Left ventricle myocardium superior (tissue), 1 donor: ENCODE results near the gene AQP7. TPM values are rescaled to one million over a fixed set of nuclear protein-coding genes. Genes with fewer than 3 reads are reported as not detected.
"Not testable (repeated sequence)": the region's sequence is repeated elsewhere in the genome, so short reads cannot be mapped to it uniquely, and the experiment has no call there.

Experiments
- ATAC-seq: fragments of 200-7000 bp; cut with Tn5 transposase; one replicate; pipeline ENCODE4 v1.9.1; 2020; ENCODE audit warnings: mild to moderate bottlenecking, moderate library complexity
- DNase-seq: peaks from one replicate; pipeline ENCODE4 v3.0.0-alpha.2; 2020
- intact Hi-C: fragments of 100-400 bp; cut with micrococcal nuclease; formaldehyde crosslinking; loops from one replicate; pipeline ENCODE4 v1.11.0; 2022
- total RNA-seq: library from RNA; stranded (reverse); fragmentation: NEBNext Ultra II Directional; extraction: Animal tissue kit (Norgen Biotek cat#: 25700); gene quantifications from one replicate; pipeline ENCODE4 v1.2.1, GENCODE V29; 2021
- donor health status: DM: no; HTN: yes; CAD: no; lungs with severe emphysema.

The AQP7 gene
- total RNA-seq, 1 donor from 2014 or later: 173 TPM

- intact Hi-C loops: no loop called here
- no peak for DNase-seq
These were observed 33.5 kb upstream of the AQP7 start for GRCh38 chr9:33435821-33436277.

DNA sequence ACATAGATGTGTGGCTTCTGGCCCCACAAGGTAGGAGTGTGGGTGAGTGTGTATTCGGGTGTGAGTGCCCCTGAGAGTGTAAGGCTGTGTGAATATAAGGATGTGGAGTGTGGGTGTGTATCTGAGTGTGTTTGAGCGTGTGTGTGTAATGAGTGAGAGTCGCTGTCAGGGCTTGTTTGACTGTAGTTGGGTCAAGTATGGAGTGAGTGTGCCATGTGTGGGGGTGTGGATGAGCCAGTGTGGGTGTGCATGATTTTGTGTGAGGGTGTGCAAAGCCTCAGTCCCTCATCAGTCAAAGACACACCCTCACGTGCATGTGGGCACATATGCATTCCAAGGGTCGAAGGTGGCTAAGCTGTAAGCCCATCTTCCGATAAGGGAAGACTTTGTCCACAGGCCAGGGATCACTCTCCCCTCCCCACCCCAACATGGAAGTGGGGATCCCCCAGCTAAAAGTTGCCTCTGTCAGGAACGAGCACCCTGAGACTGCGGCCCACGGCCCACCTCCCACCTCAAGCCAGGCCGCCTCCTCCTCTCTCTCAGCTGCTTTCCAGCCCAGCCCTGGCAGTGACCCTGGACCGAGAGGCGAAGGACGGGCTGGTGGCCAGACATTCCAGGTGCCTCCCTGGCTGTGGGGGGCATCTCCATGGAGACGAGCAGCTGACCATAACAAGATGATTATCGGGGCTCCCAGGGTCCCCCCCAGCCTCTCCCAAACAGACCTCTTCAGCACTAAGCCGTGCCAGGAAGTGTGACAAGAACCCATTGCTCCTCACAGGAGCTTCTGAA is 32.1 kb upstream of the AQP7 start:
- DNase-seq: no peak
- no peak for ATAC-seq
- intact Hi-C loops: no loop called here

More at GRCh38 chr9:33435821-33436277, 33.5 kb upstream of the AQP7 start:
- ATAC-seq: no peak

GRCh38 chr9:33433871-33434270 is 31.5 kb upstream of the AQP7 start:
- DNase-seq (no peak), ATAC-seq (no peak)
- intact Hi-C loops: no loop called here

- intact Hi-C loops: no loop called here
- no peak for DNase-seq
- ATAC-seq: no peak
These were observed 29.1 kb upstream of the AQP7 start for GRCh38 chr9:33431420-33431819.

DNA sequence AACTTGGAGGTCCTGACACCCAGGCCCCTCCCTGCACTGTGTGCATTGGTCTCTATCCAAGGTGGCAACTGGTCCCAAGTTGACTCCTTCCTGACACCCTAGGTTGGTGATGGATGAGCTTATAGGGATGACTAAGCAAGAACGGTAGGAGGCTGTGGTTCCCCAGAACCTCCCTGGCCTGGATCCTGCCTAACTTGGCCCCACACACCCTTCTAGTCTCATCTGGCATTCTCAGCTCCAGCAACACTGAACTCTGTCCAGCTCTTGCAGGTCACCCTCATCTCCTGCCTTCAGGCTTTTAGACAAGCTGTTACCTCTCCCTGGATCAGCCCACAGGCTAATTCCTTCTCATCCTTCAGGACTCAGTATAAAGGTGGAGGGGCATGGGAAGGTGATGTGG is 28.6 kb upstream of the AQP7 start:
- DNase-seq (no peak), ATAC-seq (peak; percentile 22)
- intact Hi-C loops: no loop called here

DNA sequence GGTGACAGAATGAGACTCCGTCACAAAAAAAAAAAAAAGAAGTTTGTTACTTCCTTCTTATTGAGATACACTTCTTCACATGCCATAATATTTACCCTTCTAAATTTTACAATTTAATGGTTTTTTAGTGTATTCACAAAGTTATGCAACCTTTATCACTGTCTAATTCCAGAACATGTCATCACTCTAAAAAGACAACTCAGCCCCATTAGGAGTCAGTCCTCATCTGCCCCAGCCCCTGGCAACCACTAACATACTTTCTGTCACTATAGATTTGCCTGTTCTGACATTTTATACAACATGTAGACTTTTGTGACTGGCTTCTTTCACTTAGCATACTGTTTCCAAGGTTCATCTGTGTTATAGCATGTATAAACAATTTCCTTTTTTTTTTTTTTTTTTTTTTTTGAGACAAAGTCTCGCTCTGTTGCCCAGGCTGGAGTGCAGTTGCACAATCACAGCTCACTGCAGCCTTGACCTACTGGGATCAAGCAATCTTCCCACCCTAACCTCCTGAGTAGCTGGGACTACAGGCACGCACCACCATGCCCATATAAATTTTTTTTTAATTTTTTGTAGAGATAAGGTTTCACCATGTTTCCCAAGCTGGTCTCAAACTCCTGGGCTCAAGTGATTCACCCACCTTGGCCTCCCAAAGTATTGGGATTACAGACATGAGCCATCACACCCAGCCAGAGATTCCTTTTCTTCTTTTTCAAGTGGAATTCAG is 27.1 kb upstream of the AQP7 start:
- intact Hi-C loops: no loop called here
- ATAC-seq (no peak), DNase-seq (no peak)

DNA sequence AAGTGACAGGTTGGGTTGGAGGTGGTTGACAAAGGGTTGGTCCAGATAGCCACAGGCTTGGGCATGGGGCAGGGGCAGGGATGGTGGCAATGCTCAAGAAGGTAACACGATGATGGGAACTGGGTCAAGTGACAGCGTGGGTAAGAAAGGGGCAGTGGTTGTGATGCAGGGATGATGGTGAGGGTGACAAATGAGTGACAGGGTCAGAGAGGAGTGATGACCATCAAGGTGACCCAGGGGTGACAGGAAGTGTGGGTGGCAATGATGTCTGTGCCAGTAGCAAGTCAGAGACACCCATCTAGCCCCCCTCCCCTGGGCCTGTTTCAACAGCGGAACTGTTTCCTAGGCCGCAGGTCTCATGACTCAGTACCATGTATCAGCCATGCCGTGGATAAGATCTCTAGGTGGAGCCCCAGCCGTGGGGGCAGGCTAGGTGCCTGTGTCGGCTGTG is 24.5 kb upstream of the AQP7 start:
- ATAC-seq (no peak), DNase-seq (no peak)
- intact Hi-C loops: no loop called here

DNA sequence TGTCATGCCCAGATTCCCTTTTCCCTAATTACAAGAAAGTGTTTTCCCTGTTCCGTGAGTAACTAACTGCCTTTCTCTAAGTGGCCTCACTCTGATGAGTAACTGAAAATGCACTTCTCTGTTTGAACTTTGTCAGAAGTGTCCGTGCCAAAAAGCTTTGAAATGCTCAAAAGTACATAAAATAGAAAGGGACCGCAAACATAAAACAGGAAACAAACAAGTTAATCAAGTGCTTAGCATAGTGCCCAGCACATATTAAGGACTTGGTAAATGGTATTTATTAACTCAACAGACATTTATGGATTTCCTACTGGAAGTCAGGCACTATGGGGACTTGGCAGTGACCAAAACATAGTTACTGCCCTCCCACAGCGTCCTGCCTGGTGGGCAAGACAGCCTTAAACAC is 22.8 kb upstream of the AQP7 start:
- no peak for DNase-seq
- intact Hi-C loops: no loop called here
- no peak for ATAC-seq

DNA sequence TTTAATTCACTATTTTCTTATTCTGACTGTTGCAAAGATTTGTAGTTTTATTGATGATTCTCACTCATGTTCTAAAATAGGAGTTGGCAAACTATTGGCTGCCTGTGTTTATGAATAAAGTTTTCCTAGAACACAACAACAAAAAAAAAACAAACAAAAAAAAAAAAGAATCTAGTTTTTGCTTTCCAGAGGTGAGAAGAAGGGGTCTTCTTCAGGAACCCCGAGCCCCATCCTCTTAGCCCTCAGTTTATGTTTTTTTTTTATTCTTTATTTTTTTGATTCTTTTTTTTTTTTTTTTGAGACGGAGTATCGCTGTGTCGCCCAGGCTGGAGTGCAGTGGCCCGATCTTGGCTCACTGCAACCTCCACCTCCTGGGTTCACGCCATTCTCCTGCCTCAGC is 22.1 kb upstream of the AQP7 start:
- DNase-seq, ATAC-seq, intact Hi-C loops: not testable (repeated sequence)

DNA sequence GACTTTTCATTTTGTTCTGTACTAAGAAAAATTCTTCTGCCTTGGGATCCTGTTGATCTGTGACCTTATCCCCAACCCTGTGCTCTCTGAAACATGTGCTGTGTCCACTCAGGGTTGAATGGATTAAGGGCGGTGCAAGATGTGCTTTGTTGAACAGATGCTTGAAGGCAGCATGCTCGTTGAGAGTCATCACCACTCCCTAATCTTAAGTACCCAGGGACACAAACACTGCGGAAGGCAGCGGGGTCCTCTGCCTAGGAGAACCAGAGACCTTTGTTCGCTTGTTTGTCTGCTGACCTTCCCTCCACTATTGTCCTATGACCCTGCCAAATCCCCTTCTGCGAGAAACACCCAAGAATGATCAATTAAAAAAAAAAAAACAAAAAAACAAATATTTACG is 21.7 kb upstream of the AQP7 start:
- DNase-seq, intact Hi-C loops, ATAC-seq: not testable (repeated sequence)

DNA sequence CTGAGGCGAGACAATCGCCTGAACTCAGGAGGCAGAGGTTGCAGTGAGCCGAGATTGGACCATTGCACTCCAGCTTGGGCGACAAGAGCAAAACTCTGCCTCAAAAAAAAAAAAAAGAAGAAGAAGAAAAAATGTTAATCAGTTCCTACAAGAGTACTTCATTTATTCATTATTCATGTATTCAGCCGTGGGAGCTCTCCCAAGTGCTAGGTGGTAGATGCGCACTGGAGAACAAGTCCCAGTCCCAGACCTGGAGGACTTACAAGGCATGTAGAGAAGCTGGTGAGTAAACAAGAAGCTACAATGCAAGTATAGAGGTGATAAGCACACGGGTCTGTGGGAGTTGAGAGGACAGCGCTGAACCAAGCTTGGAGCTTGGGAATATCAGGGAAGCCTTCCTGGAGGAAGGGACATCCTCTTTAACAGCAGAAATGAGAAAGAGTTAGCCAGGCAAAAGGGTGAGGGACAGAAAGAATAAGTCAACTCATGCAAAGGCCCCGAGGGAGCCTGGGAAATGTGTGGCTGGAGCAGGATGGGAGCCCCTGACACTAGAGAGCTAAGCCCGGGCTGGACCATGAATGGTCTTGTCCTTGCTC is 17.4 kb upstream of the AQP7 start:
- DNase-seq (no peak), ATAC-seq (no peak)
- intact Hi-C loops: no loop called here

GRCh38 chr9:33418090-33418489 is 15.7 kb upstream of the AQP7 start:
- intact Hi-C loops: no loop called here
- ATAC-seq (no peak), DNase-seq (no peak)

- DNase-seq: no peak
- ATAC-seq: no peak
- intact Hi-C loops: no loop called here
These were observed 14.6 kb upstream of the AQP7 start for GRCh38 chr9:33416996-33417395.

DNA sequence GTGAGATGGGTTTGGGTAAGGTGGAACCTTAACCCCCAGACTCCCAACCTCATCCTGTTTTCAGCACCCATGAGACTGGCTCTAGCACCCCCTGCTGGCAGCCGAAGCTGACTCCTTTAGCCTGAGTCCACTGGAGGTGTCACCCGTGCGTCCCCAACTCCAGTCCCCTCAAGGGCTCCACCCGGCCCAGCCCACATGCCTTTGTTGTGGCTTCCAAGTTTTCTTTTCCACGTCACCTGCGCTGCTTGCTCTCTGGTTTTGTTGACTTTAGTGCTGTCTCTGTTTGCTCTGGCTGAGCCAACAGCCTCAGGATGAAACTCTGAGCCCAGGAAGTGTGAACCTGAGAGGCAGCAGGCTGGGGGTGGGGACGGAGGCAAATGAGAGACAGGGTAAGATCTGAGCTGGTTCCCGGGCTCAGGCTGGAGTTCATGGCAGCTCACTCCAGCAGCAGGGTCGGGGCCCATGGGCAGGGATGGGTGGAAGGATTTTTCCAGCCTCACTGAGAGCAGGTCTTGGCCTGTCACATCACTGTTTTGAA is 13.2 kb upstream of the AQP7 start:
- ATAC-seq (peak; percentile 85), DNase-seq (peak; percentile 86)
- intact Hi-C loops: no loop called here

- ATAC-seq (no peak), DNase-seq (no peak)
- intact Hi-C loops: no loop called here
These were observed 12.6 kb upstream of the AQP7 start for GRCh38 chr9:33414889-33415500.

GRCh38 chr9:33414268-33414667 is 11.9 kb upstream of the AQP7 start:
- no peak for ATAC-seq
- DNase-seq: no peak
- intact Hi-C loops: no loop called here

DNA sequence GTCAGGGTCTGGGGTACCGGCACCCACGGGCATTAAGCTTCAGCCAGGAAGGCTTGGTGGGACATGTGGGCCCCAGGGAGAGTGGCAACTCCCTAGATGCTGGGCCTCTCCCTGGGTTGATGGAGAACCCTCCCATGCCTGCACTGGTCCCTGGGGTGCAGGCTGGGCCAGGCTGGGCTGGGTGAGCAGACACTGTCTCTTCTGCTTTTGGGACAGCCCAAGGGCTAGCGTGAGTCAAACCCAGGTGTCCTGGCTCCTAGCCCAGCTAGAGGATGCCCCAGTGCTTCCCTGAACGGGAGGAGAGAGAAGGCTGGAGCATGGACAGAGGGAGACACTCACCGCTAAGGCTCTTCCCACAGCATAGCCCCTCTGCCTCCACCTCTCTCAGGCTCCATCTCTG is 5.7 kb upstream of the AQP7 start:
- ATAC-seq (no peak), DNase-seq (no peak)
- intact Hi-C loops: no loop called here

GRCh38 chr9:33407061-33407460 is 4.7 kb upstream of the AQP7 start:
- intact Hi-C loops: no loop called here
- no peak for DNase-seq
- no peak for ATAC-seq

DNA sequence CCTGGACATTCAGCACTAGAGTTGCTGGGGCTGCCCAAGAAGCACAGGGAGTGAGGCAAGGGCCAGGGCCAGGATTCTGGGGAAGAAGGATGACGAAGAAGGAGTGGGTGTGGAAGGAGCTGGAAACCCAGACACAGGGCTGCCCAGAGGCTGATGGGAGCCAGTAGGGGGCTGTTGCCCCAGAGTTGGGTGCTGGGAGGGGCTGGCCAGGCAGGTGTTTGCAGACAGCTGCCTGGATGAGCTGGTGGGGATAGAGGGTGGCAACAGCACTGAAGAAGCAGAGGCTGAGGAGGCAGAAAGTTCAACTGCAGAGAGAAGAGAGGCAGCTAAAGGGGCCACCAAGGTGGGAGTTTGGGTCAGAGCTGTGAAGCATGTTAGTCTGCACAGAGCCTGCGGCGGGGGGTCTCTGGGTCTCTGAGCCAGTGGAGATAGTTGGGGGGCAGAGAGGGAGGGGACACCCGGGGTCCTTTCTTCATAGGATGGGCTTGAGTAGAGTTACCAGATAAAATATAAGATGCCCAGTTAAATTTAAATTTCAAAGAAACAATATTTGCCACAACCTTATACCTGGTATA is 2.5 kb upstream of the AQP7 start:
- ATAC-seq: peak; percentile 18
- DNase-seq: no peak
- intact Hi-C loops: no loop called here
